BE2C (cell line): ENCODE data around the gene CTTN.

Experiments used
- DNase-seq: peaks from one replicate; pipeline ENCODE4 v3.0.0-alpha.2; 2020
- H3K27me3 ChIP-seq: fragments of 250-450 bp; sonication (Bioruptor Pico); 2 replicates; pipeline ENCODE4 v1.5.1; 2020; ENCODE audit warnings: mild to moderate bottlenecking
- H3K36me3 ChIP-seq: fragments of 250-450 bp; sonication (Bioruptor Pico); 2 replicates; pipeline ENCODE4 v1.5.1; 2020; ENCODE audit warnings: mild to moderate bottlenecking
- H3K4me1 ChIP-seq: fragments of 250-450 bp; sonication (Bioruptor Pico); 2 replicates; pipeline ENCODE4 v1.5.1; 2020
- H3K4me3 ChIP-seq: 2 replicates; pipeline ENCODE4 v1.5.1; 2011; ENCODE audit warnings: low read depth, low read length
- H3K9me3 ChIP-seq: fragments of 250-450 bp; sonication (Bioruptor Pico); 2 replicates; pipeline ENCODE4 v1.5.1; 2020
- CTCF ChIP-seq: IDR thresholded peaks from 2 replicates; pipeline ENCODE4 v1.5.1; 2012; ENCODE audit warnings: mild to moderate bottlenecking, low read depth, low read length

Gene CTTN

GRCh38 chr11:70353900-70354568 is 44.3 kb upstream of the CTTN start:
- DNase-seq: no peak
- no peak overlapping the region for H3K4me3 ChIP-seq
- no peak for TF ChIP-seq CTCF
- H3K36me3 ChIP-seq: peaks cover 33% of the 10 kb centered on the region
- H3K27me3 ChIP-seq: no peaks in the 10 kb centered on the region
- H3K4me1 ChIP-seq: no peaks in the 10 kb centered on the region
- no peaks in the 10 kb centered on the region for H3K9me3 ChIP-seq

GRCh38 chr11:70354629-70355028 is 43.7 kb upstream of the CTTN start:
- Histone ChIP-seq H3K36me3 (peaks cover 35% of the 10 kb centered on the region), H3K9me3 (no peaks in the 10 kb centered on the region), H3K4me3 (no peak overlapping the region), H3K4me1 (no peaks in the 10 kb centered on the region), H3K27me3 (no peaks in the 10 kb centered on the region)
- no peak for DNase-seq
- TF ChIP-seq CTCF: no peak

- no peak for DNase-seq
- TF ChIP-seq CTCF: no peak
- no peaks in the 10 kb centered on the region for H3K27me3 ChIP-seq
- no peaks in the 10 kb centered on the region for H3K9me3 ChIP-seq
- H3K4me3 ChIP-seq: no peak overlapping the region
- H3K36me3 ChIP-seq: peaks cover 42% of the 10 kb centered on the region
- H3K4me1 ChIP-seq: no peaks in the 10 kb centered on the region
These were observed 39.6 kb upstream of the CTTN start for GRCh38 chr11:70358753-70359152.

DNA sequence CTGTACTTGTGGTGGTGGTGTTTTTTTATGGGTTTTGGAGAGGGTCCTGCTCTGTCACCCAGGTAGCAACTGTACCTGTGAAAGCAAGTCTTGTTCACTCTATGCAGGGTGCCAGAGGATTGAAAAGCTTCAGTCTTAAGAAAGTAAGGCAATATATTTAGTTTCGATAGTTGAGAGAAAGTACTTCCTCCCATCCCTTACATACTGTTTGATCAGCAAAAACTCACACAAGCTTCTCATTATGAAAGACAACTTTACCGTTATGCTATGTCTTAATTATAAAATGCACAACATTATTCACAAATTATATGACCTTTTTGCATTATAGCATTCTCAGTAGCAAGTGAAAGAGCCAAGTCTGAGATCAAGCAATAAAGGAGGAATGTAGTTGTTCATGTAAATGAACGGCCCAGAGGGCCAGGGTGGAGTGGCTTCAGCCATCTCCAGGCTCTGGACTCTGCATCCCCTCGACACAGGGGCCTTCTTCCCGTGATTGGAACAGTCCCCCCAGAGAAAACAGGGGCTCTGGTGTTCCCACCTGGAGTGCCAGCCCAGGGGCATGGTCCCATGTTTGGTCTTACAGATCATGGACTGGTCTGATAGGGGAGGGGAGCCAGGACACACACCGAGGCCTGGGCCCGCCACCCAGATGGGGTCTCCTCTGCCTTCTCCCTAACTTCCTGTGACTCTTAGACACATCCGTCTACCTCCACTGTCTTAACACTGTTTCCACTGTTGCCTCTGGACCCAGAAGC is 38.7 kb upstream of the CTTN start:
- H3K27me3 ChIP-seq: no peaks in the 10 kb centered on the region
- no peak for TF ChIP-seq CTCF
- no peaks in the 10 kb centered on the region for H3K9me3 ChIP-seq
- peaks cover 34% of the 10 kb centered on the region for H3K36me3 ChIP-seq
- no peaks in the 10 kb centered on the region for H3K4me1 ChIP-seq
- no peak overlapping the region for H3K4me3 ChIP-seq
- no peak for DNase-seq

DNA sequence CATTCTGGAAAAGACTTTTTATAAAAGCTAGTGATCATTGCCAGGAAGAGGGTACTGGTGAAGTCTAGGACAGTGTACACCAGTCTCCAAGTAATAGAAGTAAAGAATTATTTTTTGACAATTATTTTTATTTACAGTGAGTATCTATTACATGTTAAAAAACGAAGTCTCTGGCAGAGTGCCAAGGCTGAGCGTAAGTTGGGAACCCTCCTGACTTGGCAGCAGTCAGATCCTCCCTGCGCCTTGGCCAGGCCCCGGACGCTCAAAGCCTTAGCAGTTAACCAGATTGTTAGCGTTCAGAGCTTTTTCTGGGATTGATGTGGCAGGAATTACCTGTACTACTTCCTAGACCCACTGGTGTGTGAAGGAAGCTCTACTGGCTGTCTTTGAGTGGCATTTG is 38.1 kb upstream of the CTTN start:
- H3K4me1 ChIP-seq: no peaks in the 10 kb centered on the region
- H3K9me3 ChIP-seq: no peaks in the 10 kb centered on the region
- H3K36me3 ChIP-seq: peaks cover 28% of the 10 kb centered on the region
- no peak for TF ChIP-seq CTCF
- no peaks in the 10 kb centered on the region for H3K27me3 ChIP-seq
- no peak overlapping the region for H3K4me3 ChIP-seq
- no peak for DNase-seq

DNA sequence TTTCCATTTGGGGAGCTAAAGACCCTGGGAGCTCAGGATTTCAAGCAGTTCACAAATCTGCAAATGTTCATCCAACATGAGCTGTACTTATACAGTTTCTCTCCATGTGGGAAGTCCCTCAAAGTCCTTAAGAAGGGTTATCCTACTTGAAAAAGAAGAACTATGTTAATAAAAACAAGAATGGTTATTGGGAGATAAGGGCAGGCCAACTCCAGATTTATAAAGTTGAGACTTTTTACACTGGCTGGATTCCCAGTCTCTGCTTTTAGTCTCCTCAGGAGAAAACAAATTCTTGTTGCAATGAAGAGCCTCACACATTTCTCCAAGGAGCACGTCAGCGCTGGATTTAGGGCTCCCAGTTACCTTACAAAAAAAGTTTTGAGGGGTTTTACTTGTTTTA is 34.2 kb upstream of the CTTN start:
- Histone ChIP-seq H3K36me3 (peaks cover 21% of the 10 kb centered on the region), H3K27me3 (no peaks in the 10 kb centered on the region), H3K4me3 (no peak overlapping the region), H3K9me3 (no peaks in the 10 kb centered on the region), H3K4me1 (no peaks in the 10 kb centered on the region)
- no peak for TF ChIP-seq CTCF
- DNase-seq: no peak
